Activated T-cell treated with anti-CD3 and anti-CD28 coated beads, Interleukin-2, amount 50 U/mL, for 1 hour (primary cell): ENCODE data around the gene COL6A6.
"Not testable (repeated sequence)": the region's sequence is repeated elsewhere in the genome, so short reads cannot be mapped to it uniquely, and the experiment has no call there.

Experiments used
- DNase-seq: peaks from one replicate; pipeline ENCODE4 v3.0.0-alpha.2; 2020

The COL6A6 gene

GRCh38 chr3:130533247-130533646, 16.3 kb downstream of the COL6A6 start:
- no peak for DNase-seq

GRCh38 chr3:130537673-130538304, 20.8 kb downstream of the COL6A6 start:
- DNase-seq, result no peak

GRCh38 chr3:130539005-130539404, 22.0 kb downstream of the COL6A6 start:
- peak; percentile 23 for DNase-seq

- no peak for DNase-seq
Measured at GRCh38 chr3:130543322-130543721, 26.3 kb downstream of the COL6A6 start.

- no peak for DNase-seq
Measured at GRCh38 chr3:130546920-130547679, 30.1 kb downstream of the COL6A6 start.

- not testable (repeated sequence) for DNase-seq
Measured at GRCh38 chr3:130547680-130548065, 30.7 kb downstream of the COL6A6 start.

- DNase-seq, result no peak
Measured at GRCh38 chr3:130548356-130548755, 31.4 kb downstream of the COL6A6 start.

- DNase-seq, result no peak
Measured at GRCh38 chr3:130557336-130558035, 40.5 kb downstream of the COL6A6 start.

GRCh38 chr3:130558366-130558765, 41.4 kb downstream of the COL6A6 start:
- no peak for DNase-seq

GRCh38 chr3:130565224-130565623, 48.2 kb downstream of the COL6A6 start:
- DNase-seq, result no peak
